HEK293 (cell line): ENCODE results near the gene FAM174A.

Experiments
- CTCF ChIA-PET: fragments of 350-600 bp; formaldehyde crosslinking; extraction: SDS; loops from one replicate; lab custom pipeline; 2021; ENCODE audit warnings: antibody characterized with exemption; lab: Yijun Ruan, JAX
- POLR2A ChIA-PET: fragments of 300-600 bp; formaldehyde crosslinking; extraction: SDS; loops from one replicate; lab custom pipeline; 2020; ENCODE audit warnings: antibody characterized with exemption, inconsistent platforms; lab: Yijun Ruan, JAX
- H3K27ac ChIP-seq: fragments of 200-500 bp; sonication (Bioruptor generic); 2 replicates; pipeline ENCODE4 v1.5.1; 2014; ENCODE audit warnings: low read depth, low read length, control low read depth, inconsistent platforms; ENCODE audit errors: extremely low read depth
- H3K36me3 ChIP-seq, 2 experiments: fragments of 200-500 bp in 1 of 2; sonication (Bioruptor generic) in 1 of 2; 1 replicate in 1 of 2; 2 replicates in 1 of 2; pipeline ENCODE4 v1.5.1; 2014 to 2017; ENCODE audit warnings: inconsistent platforms in 2 of 2, low read length in 2 of 2; ENCODE audit not compliant: control insufficient read depth in 2 of 2, insufficient read depth in 1 of 2
- H3K4me1 ChIP-seq: fragments of 200-500 bp; sonication (Bioruptor generic); 2 replicates; pipeline ENCODE4 v1.5.1; 2014; ENCODE audit warnings: mild to moderate bottlenecking, low read length, inconsistent platforms; ENCODE audit not compliant: control insufficient read depth, insufficient read depth
- H3K4me3 ChIP-seq: 2 replicates; pipeline ENCODE4 v1.5.1; 2011; ENCODE audit warnings: low read depth, mild to moderate bottlenecking, control low read depth, low read length, moderate library complexity
- H3K9me3 ChIP-seq: fragments of 200-500 bp; sonication (Bioruptor generic); 2 replicates; pipeline ENCODE4 v1.5.1; 2014; ENCODE audit warnings: low read depth, low read length, inconsistent platforms; ENCODE audit not compliant: control insufficient read depth, insufficient read depth
- GFI1B ChIP-seq: fragments of 450-650 bp; formaldehyde crosslinking; IDR thresholded peaks from 2 replicates; pipeline ENCODE4 v1.5.1; 2016; ENCODE audit warnings: missing biosample characterization, missing genetic modification characterization
- GLI2 ChIP-seq: fragments of 450-650 bp; formaldehyde crosslinking; IDR thresholded peaks from 2 replicates; pipeline ENCODE4; 2017; ENCODE audit warnings: missing biosample characterization, missing genetic modification characterization, low read depth, borderline replicate concordance
- HOXD13 ChIP-seq: sonication (generic); formaldehyde crosslinking; IDR thresholded peaks from 2 replicates; pipeline ENCODE4 v1.8.0; 2022; ENCODE audit warnings: missing genetic modification reagents, borderline replicate concordance
- INSM2 ChIP-seq: fragments of 450-650 bp; formaldehyde crosslinking; IDR thresholded peaks from 2 replicates; pipeline ENCODE4 v1.5.1; 2016; ENCODE audit warnings: missing biosample characterization, missing genetic modification characterization
- PRDM1 ChIP-seq: fragments of 450-650 bp; formaldehyde crosslinking; IDR thresholded peaks from 2 replicates; pipeline ENCODE4; 2016; ENCODE audit warnings: missing biosample characterization, missing genetic modification characterization
- SCRT2 ChIP-seq: fragments of 450-650 bp; formaldehyde crosslinking; IDR thresholded peaks from 2 replicates; pipeline ENCODE4 v1.5.1; 2016; ENCODE audit warnings: missing biosample characterization, missing genetic modification characterization
- SETDB1 ChIP-seq: IDR thresholded peaks from one replicate; pipeline ENCODE4 v1.6.1; 2017; ENCODE audit warnings: mild to moderate bottlenecking, low read length, moderate library complexity, mixed read lengths; ENCODE audit not compliant: insufficient read length
- ZBTB20 ChIP-seq: fragments of 450-650 bp; formaldehyde crosslinking; IDR thresholded peaks from 2 replicates; pipeline ENCODE4 v1.5.1; 2016; ENCODE audit warnings: missing biosample characterization, missing genetic modification characterization
- ZEB2 ChIP-seq: fragments of 450-650 bp; formaldehyde crosslinking; IDR thresholded peaks from 2 replicates; pipeline ENCODE4 v1.5.1; 2016; ENCODE audit warnings: missing biosample characterization, missing genetic modification characterization
- ZFP37 ChIP-seq: fragments of 450-650 bp; formaldehyde crosslinking; IDR thresholded peaks from 2 replicates; pipeline ENCODE4 v1.5.1; 2016; ENCODE audit warnings: missing biosample characterization, missing genetic modification characterization
- ZNF121 ChIP-seq: fragments of 450-650 bp; formaldehyde crosslinking; IDR thresholded peaks from 2 replicates; pipeline ENCODE4 v1.5.1; 2016; ENCODE audit warnings: missing biosample characterization, missing genetic modification characterization
- ZNF169 ChIP-seq: fragments of 450-650 bp; formaldehyde crosslinking; IDR thresholded peaks from 2 replicates; pipeline ENCODE4 v1.5.1; 2016; ENCODE audit warnings: missing biosample characterization, missing genetic modification characterization
- ZNF184 ChIP-seq: fragments of 450-650 bp; IDR thresholded peaks from 2 replicates; pipeline ENCODE4 v1.5.1; 2018; ENCODE audit warnings: missing biosample characterization, mild to moderate bottlenecking, missing genetic modification characterization
- ZNF2 ChIP-seq: fragments of 450-650 bp; formaldehyde crosslinking; IDR thresholded peaks from 2 replicates; pipeline ENCODE4 v1.5.1; 2016; ENCODE audit warnings: missing biosample characterization, missing genetic modification characterization
- ZNF426 ChIP-seq: fragments of 450-650 bp; formaldehyde crosslinking; IDR thresholded peaks from 2 replicates; pipeline ENCODE4 v1.5.1; 2017; ENCODE audit warnings: missing biosample characterization, missing genetic modification characterization, mild to moderate bottlenecking, inconsistent platforms, moderate library complexity
- ZNF501 ChIP-seq: fragments of 450-650 bp; formaldehyde crosslinking; IDR thresholded peaks from 2 replicates; pipeline ENCODE4 v1.5.1; 2016; ENCODE audit warnings: missing biosample characterization, missing genetic modification characterization
- ZNF514 ChIP-seq: fragments of 450-650 bp; formaldehyde crosslinking; IDR thresholded peaks from 2 replicates; pipeline ENCODE4 v1.5.1; 2016; ENCODE audit warnings: missing biosample characterization, missing genetic modification characterization
- ZNF544 ChIP-seq: fragments of 450-650 bp; formaldehyde crosslinking; IDR thresholded peaks from 2 replicates; pipeline ENCODE4 v1.5.0; 2017; ENCODE audit warnings: missing biosample characterization, missing genetic modification characterization
- ZNF548 ChIP-seq: fragments of 450-650 bp; formaldehyde crosslinking; IDR thresholded peaks from 2 replicates; pipeline ENCODE4 v1.5.1; 2016; ENCODE audit warnings: missing biosample characterization, missing genetic modification characterization
- ZNF561 ChIP-seq: fragments of 450-650 bp; IDR thresholded peaks from 2 replicates; pipeline ENCODE4 v1.5.1; 2018; ENCODE audit warnings: missing biosample characterization, missing genetic modification characterization, borderline replicate concordance
- ZNF623 ChIP-seq: fragments of 450-650 bp; formaldehyde crosslinking; IDR thresholded peaks from 2 replicates; pipeline ENCODE4 v1.5.1; 2016; ENCODE audit warnings: missing biosample characterization, missing genetic modification characterization
- ZNF76 ChIP-seq: fragments of 450-650 bp; formaldehyde crosslinking; IDR thresholded peaks from 2 replicates; pipeline ENCODE4; 2016; ENCODE audit warnings: low read depth, missing biosample characterization, missing genetic modification characterization, borderline replicate concordance
- ZXDB ChIP-seq: fragments of 450-650 bp; formaldehyde crosslinking; IDR thresholded peaks from 2 replicates; pipeline ENCODE4 v1.5.1; 2016; ENCODE audit warnings: missing biosample characterization, missing genetic modification characterization
- TF ChIP-seq, protein P1 (sequence below): fragments of 450-650 bp; formaldehyde crosslinking; IDR thresholded peaks from 2 replicates; pipeline ENCODE4 v1.5.1; 2017; ENCODE audit warnings: missing biosample characterization, missing genetic modification characterization
- TF ChIP-seq, protein P2 (sequence below): fragments of 450-650 bp; formaldehyde crosslinking; IDR thresholded peaks from 2 replicates; pipeline ENCODE4 v1.5.1; 2017; ENCODE audit warnings: missing biosample characterization, missing genetic modification characterization

FAM174A gene

DNA sequence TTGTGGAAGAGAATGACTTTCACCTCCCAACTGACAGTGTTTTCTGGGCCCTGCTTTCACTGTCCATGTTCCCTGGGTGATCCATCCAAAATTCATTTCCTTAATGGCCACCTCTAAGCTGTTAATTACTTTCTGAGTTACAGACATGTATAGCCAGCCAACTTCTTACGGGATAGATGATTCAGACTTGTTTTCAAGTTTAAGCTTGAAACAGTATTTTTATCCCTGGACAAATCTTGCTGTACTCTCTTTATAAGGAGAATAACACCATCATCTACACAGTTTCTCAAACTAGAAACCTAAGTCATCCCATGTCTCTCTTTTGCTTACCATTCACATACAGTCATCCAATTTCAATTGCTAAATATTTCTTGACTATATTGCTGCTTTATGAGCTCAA, 6.9 kb downstream of the FAM174A start:
- no peaks in the 10 kb centered on the region for H3K36me3 ChIP-seq
- no peak overlapping the region for H3K27ac ChIP-seq
- H3K4me1 ChIP-seq = no peaks in the 10 kb centered on the region
- no peaks in the 10 kb centered on the region for H3K9me3 ChIP-seq
- TF ChIP-seq SCRT2 (tag by site-specific recombination) (no peak), PRDM1 (tag by site-specific recombination) (0 out of 2 replicates have a peak, but pooled peaks have one; percentile 15)
- ChIA-PET CTCF (interaction anchor here (0.6 to 0.8 kb wide), 2 partner anchors 725 to 1481 kb away, joined by 3 read pairs; no protein-coding TSS in a partner anchor), POLR2A (no interaction called here)
- no peak overlapping the region for H3K4me3 ChIP-seq

- Histone ChIP-seq H3K27ac (no peak overlapping the region), H3K4me3 (no peak overlapping the region), H3K4me1 (no peaks in the 10 kb centered on the region)
- POLR2A ChIA-PET = no interaction called here
- TF ChIP-seq ZBTB20 (tag by site-specific recombination) = no peak
- TF ChIP-seq, all 188 proteins: peak for 0
- H3K36me3 ChIP-seq = no peaks in the 10 kb centered on the region
- CTCF ChIA-PET = interaction anchor here (0.5 kb wide), 1 partner anchor 179 kb away, joined by 3 read pairs; no protein-coding TSS in a partner anchor
- no peaks in the 10 kb centered on the region for H3K9me3 ChIP-seq
Measured at GRCh38 chr5:100546001-100546400, 10.8 kb downstream of the FAM174A start.

DNA sequence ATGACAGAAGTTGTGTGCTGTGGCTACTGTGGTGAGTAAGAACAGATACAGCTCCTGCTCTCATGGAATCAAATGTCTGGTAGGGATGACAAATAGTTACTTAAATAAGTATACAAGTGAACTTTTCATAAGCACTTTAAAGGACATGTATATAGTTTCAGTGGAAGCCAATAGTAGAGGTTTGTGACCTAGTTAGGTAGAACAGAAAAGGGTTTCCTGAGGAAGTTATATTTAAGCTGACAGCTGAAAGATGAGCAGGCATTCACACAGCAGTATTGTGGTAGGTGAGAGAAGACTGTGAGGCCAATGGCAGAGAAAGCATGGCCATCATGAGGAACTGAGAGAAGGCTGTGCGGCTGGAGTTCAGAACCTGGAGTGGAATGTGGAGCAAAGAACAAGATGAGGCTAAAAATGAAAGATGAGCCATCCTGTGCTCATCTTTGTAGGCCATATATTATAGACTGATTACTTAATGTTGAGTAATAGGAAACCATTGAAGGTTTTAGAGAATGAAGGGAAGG, 15.4 kb downstream of the FAM174A start:
- Histone ChIP-seq H3K36me3 (no peaks in the 10 kb centered on the region), H3K4me3 (no peak overlapping the region), H3K4me1 (no peaks in the 10 kb centered on the region), H3K9me3 (no peaks in the 10 kb centered on the region), H3K27ac (no peak overlapping the region)
- TF ChIP-seq ZNF514 (tag by site-specific recombination) (no peak), ZNF501 (tag by site-specific recombination) (no peak), GFI1B (no peak), ZNF544 (tag by site-specific recombination) (no peak), ZNF169 (no peak), ZNF426 (no peak), ZNF548 (tag by site-specific recombination) (no peak), INSM2 (no peak), ZNF2 (tag by site-specific recombination) (no peak), ZXDB (tag by site-specific recombination) (no peak)
- TF ChIP-seq, protein P1, sequence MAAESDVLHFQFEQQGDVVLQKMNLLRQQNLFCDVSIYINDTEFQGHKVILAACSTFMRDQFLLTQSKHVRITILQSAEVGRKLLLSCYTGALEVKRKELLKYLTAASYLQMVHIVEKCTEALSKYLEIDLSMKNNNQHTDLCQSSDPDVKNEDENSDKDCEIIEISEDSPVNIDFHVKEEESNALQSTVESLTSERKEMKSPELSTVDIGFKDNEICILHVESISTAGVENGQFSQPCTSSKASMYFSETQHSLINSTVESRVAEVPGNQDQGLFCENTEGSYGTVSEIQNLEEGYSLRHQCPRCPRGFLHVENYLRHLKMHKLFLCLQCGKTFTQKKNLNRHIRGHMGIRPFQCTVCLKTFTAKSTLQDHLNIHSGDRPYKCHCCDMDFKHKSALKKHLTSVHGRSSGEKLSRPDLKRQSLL (tag by site-specific recombination) = no peak
- TF ChIP-seq, protein P2, sequence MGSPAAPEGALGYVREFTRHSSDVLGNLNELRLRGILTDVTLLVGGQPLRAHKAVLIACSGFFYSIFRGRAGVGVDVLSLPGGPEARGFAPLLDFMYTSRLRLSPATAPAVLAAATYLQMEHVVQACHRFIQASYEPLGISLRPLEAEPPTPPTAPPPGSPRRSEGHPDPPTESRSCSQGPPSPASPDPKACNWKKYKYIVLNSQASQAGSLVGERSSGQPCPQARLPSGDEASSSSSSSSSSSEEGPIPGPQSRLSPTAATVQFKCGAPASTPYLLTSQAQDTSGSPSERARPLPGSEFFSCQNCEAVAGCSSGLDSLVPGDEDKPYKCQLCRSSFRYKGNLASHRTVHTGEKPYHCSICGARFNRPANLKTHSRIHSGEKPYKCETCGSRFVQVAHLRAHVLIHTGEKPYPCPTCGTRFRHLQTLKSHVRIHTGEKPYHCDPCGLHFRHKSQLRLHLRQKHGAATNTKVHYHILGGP (tag by site-specific recombination) = no peak
- POLR2A ChIA-PET = no interaction called here
- CTCF ChIA-PET = interaction anchor here (0.7 kb wide), 2 partner anchors 26 to 384 kb away, joined by 3 to 4 read pairs; no protein-coding TSS in a partner anchor

DNA sequence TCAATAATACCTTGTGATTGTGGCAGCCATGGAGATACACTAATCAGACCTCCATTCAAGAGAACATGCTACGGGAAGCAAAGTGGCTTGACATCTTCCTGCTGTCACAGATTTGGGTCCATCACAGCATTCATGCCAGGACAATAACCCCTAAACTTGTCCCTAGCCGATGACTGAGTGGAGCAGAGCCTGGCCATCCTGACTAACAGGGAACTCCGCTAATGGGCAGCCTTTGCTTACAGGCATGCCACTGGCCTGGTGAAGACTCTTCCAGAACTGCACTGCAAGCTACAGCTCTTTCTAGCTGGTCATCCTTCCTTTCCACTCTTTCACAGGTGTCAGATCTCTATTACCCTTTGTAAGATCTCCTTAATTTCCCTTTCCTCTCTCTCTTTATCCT, 16.0 kb downstream of the FAM174A start:
- no peaks in the 10 kb centered on the region for H3K4me1 ChIP-seq
- no peak overlapping the region for H3K4me3 ChIP-seq
- H3K9me3 ChIP-seq = no peaks in the 10 kb centered on the region
- CTCF ChIA-PET = interaction anchor here (0.7 to 0.8 kb wide), 3 partner anchors 26 to 384 kb away, joined by 3 to 4 read pairs (median 3); no protein-coding TSS in a partner anchor
- POLR2A ChIA-PET = no interaction called here
- H3K27ac ChIP-seq = no peak overlapping the region
- H3K36me3 ChIP-seq = no peaks in the 10 kb centered on the region
- TF ChIP-seq SETDB1 = no peak
- no peak for TF ChIP-seq GLI2 (tag by site-specific recombination)
- no peak for TF ChIP-seq ZNF561 (tag by site-specific recombination)
- no peak for TF ChIP-seq ZNF623 (tag by site-specific recombination)
- TF ChIP-seq ZNF184 = no peak
- TF ChIP-seq ZFP37 = no peak
- TF ChIP-seq HOXD13 (CRISPR knock-in tag) = no peak
- no peak for TF ChIP-seq ZNF76 (tag by site-specific recombination)
- no peak for TF ChIP-seq ZEB2 (tag by site-specific recombination)
- TF ChIP-seq ZNF121 (tag by site-specific recombination) = no peak
